Cardiac fibroblast (primary cell): ENCODE measurements around the gene ACP3.

Source experiments
- DNase-seq, 2 donors: peaks; one replicate each; pipeline versions ENCODE4 v3.0.0 to v3.0.0-alpha.2; 2010; ENCODE audit warnings: low read depth in 2 of 2
- H3K4me3 ChIP-seq, 2 donors: replicated peaks in 1 of 2; 1 replicate in 1 of 2; 2 replicates in 1 of 2; pipeline ENCODE4 v1.5.1; 2011; ENCODE audit warnings: low read depth in 2 of 2, low read length in 2 of 2, mild to moderate bottlenecking in 2 of 2, moderate library complexity in 1 of 2
- CTCF ChIP-seq: IDR thresholded peaks from one replicate; pipeline ENCODE4 v1.5.1; 2011; ENCODE audit warnings: low read depth, mild to moderate bottlenecking, low read length, inconsistent platforms

Gene ACP3

GRCh38 chr3:132346841-132347736, 29.9 kb downstream of the ACP3 start:
- TF ChIP-seq CTCF, result no peak
- no peak overlapping the region for H3K4me3 ChIP-seq
- DNase-seq, result peak; percentile 80 to 96

GRCh38 chr3:132347811-132348210, 30.6 kb downstream of the ACP3 start:
- DNase-seq, result no peak
- H3K4me3 ChIP-seq, result no peak overlapping the region

GRCh38 chr3:132348531-132348930, 31.3 kb downstream of the ACP3 start:
- no peak for DNase-seq
- TF ChIP-seq CTCF, result no peak
- no peak overlapping the region for H3K4me3 ChIP-seq

More at GRCh38 chr3:132347811-132348210, 30.6 kb downstream of the ACP3 start:
- no peak for TF ChIP-seq CTCF

- TF ChIP-seq CTCF, result no peak
- DNase-seq, result no peak
- no peak overlapping the region for H3K4me3 ChIP-seq
These were observed 33.6 kb downstream of the ACP3 start for GRCh38 chr3:132350814-132351213.

GRCh38 chr3:132351222-132351806, 34.1 kb downstream of the ACP3 start:
- no peak for DNase-seq
- no peak overlapping the region for H3K4me3 ChIP-seq
- no peak for TF ChIP-seq CTCF

GRCh38 chr3:132352556-132353143, 35.4 kb downstream of the ACP3 start:
- H3K4me3 ChIP-seq, result no peak overlapping the region
- DNase-seq, result peak; percentile 80 to 84
- TF ChIP-seq CTCF, result peak; percentile 82
